GM23338 (cell line): ENCODE measurements around the gene LAMA1. TPM values are rescaled to one million over a fixed set of nuclear protein-coding genes. Genes with fewer than 3 reads are reported as not detected.

ENCODE experiments used
- ATAC-seq: fragments of 200-7000 bp; cut with Tn5 transposase; 3 replicates; pipeline ENCODE4 v1.9.1; 2020
- DNase-seq: peaks from one replicate; pipeline ENCODE4 v3.0.0-alpha.2; 2015; ENCODE audit warnings: low spot score
- H2AFZ ChIP-seq: fragments of 200-600 bp; sonication (generic); 2 replicates; pipeline ENCODE4 v1.8.0; 2016; ENCODE audit warnings: antibody characterized with exemption, mild to moderate bottlenecking, moderate library complexity
- H3F3A ChIP-seq: fragments of 200-600 bp; sonication (generic); replicated peaks from 2 replicates; pipeline ENCODE4 v1.8.0; 2017; ENCODE audit warnings: antibody characterized with exemption, mixed run types, low read depth
- H3K27ac ChIP-seq: fragments of 200-600 bp; sonication (generic); 2 replicates; pipeline ENCODE4 v1.6.1; 2016; ENCODE audit warnings: low read depth
- H3K27me3 ChIP-seq: fragments of 200-600 bp; sonication (generic); 2 replicates; pipeline ENCODE4 v1.8.0; 2016; ENCODE audit warnings: mild to moderate bottlenecking, mixed run types, moderate library complexity; ENCODE audit not compliant: insufficient read depth
- H3K36me3 ChIP-seq: fragments of 200-600 bp; sonication (generic); 2 replicates; pipeline ENCODE4 v1.8.0; 2016; ENCODE audit warnings: mild to moderate bottlenecking; ENCODE audit not compliant: insufficient read depth
- H3K4me1 ChIP-seq: fragments of 200-600 bp; sonication (generic); 2 replicates; pipeline ENCODE4 v1.8.0; 2016; ENCODE audit warnings: mild to moderate bottlenecking, moderate library complexity; ENCODE audit not compliant: insufficient read depth
- H3K4me2 ChIP-seq: fragments of 200-600 bp; sonication (generic); 2 replicates; pipeline ENCODE4 v1.7.1; 2017; ENCODE audit warnings: mixed run types
- H3K4me3 ChIP-seq: fragments of 200-600 bp; sonication (generic); 2 replicates; pipeline ENCODE4 v1.6.1; 2016; ENCODE audit warnings: mixed run types
- H3K79me2 ChIP-seq: fragments of 200-600 bp; sonication (generic); replicated peaks from 2 replicates; pipeline ENCODE4 v1.8.0; 2017; ENCODE audit warnings: mild to moderate bottlenecking; ENCODE audit not compliant: insufficient read depth
- H3K9me2 ChIP-seq: fragments of 200-600 bp; sonication (generic); 2 replicates; pipeline ENCODE4 v1.8.0; 2017; ENCODE audit not compliant: insufficient read depth
- H4K20me1 ChIP-seq: fragments of 200-600 bp; sonication (generic); replicated peaks from 2 replicates; pipeline ENCODE4 v1.8.0; 2017; ENCODE audit warnings: mild to moderate bottlenecking; ENCODE audit not compliant: insufficient read depth
- H3K27ac Mint-ChIP-seq: 2 replicates; pipeline ENCODE4 v1.8.0; 2020; ENCODE audit warnings: inconsistent platforms, mild to moderate bottlenecking, moderate library complexity, mixed read lengths
- H3K27me3 Mint-ChIP-seq: 3 replicates; pipeline ENCODE4 v1.8.0; 2022; ENCODE audit warnings: low read depth, mild to moderate bottlenecking, moderate library complexity, mixed read lengths, inconsistent platforms; ENCODE audit not compliant: insufficient read depth, poor library complexity
- H3K36me3 Mint-ChIP-seq: 3 replicates; pipeline ENCODE4 v1.8.0; 2021; ENCODE audit warnings: low read depth, mild to moderate bottlenecking, inconsistent platforms, moderate library complexity, mixed read lengths
- H3K4me1 Mint-ChIP-seq: 3 replicates; pipeline ENCODE4 v1.8.0; 2020; ENCODE audit warnings: mild to moderate bottlenecking, inconsistent platforms, mixed read lengths
- H3K4me3 Mint-ChIP-seq: 3 replicates; pipeline ENCODE4 v1.8.0; 2021; ENCODE audit warnings: moderate library complexity, mild to moderate bottlenecking, inconsistent platforms, mixed read lengths
- H3K9me3 Mint-ChIP-seq: 3 replicates; pipeline ENCODE4 v1.8.0; 2020; ENCODE audit warnings: moderate library complexity, mild to moderate bottlenecking, inconsistent platforms, mixed read lengths
- CREB1 ChIP-seq: fragments of 250-450 bp; sonication (Bioruptor Pico); IDR thresholded peaks from 2 replicates; pipeline ENCODE4 v1.5.0; 2020; ENCODE audit warnings: low read depth, mild to moderate bottlenecking, moderate library complexity
- CTCF ChIP-seq, 2 experiments: fragments of 200-600 bp in 1 of 2; sonication (generic) in 1 of 2; conservative IDR thresholded peaks; 2 replicates each; pipeline versions ENCODE4 v1.5.1 to v1.6.1; 2016 to 2017; ENCODE audit warnings: antibody characterized with exemption in 2 of 2, low read depth in 2 of 2, mild to moderate bottlenecking in 2 of 2, moderate library complexity in 1 of 2
- ETS1 ChIP-seq: IDR thresholded peaks from 2 replicates; pipeline ENCODE4 v1.6.1; 2016; ENCODE audit warnings: antibody characterized with exemption
- EZH2phosphoT487 ChIP-seq: fragments of 200-600 bp; sonication (generic); IDR thresholded peaks from one replicate; pipeline ENCODE4 v1.8.1; 2018; ENCODE audit warnings: antibody characterized with exemption; ENCODE audit not compliant: unreplicated experiment
- JUNB ChIP-seq: IDR thresholded peaks from one replicate; pipeline ENCODE4 v1.6.1; 2016; ENCODE audit warnings: antibody characterized with exemption; ENCODE audit not compliant: unreplicated experiment
- NANOG ChIP-seq: IDR thresholded peaks from 2 replicates; pipeline ENCODE4 v1.6.1; 2016; ENCODE audit warnings: antibody characterized with exemption, borderline replicate concordance
- STAT1 ChIP-seq: IDR thresholded peaks from one replicate; pipeline ENCODE4 v1.6.1; 2016; ENCODE audit warnings: antibody characterized with exemption; ENCODE audit not compliant: unreplicated experiment
- ZNF331 ChIP-seq: fragments of 250-450 bp; sonication (Bioruptor Pico); IDR thresholded peaks from 2 replicates; pipeline ENCODE4 v1.5.0; 2020; ENCODE audit warnings: low read depth, mild to moderate bottlenecking, moderate library complexity
- ZNF462 ChIP-seq: fragments of 250-450 bp; sonication (Bioruptor Pico); IDR thresholded peaks from 2 replicates; pipeline ENCODE4 v1.5.0; 2020; ENCODE audit warnings: mild to moderate bottlenecking, moderate library complexity
- polyA plus RNA-seq: library from polyadenylated mRNA; unstranded; fragments of >200 nt; fragmentation: Nextera tagmentation; extraction: Ambion mirVana; gene quantifications from 2 replicates; pipeline ENCODE4 v1.2.1, GENCODE V29; 2016
- total RNA-seq: library from RNA; depleted of rRNA; stranded (reverse); fragments of >200 nt; shearing (Covaris generic); gene quantifications from 2 replicates; pipeline ENCODE4 v1.2.3, GENCODE V29; 2014

LAMA1 gene
- total and polyA plus RNA-seq, 2 experiments from 2014 or later, result 14.8 to 52.3 TPM

- Histone ChIP-seq H3K27me3 (no peaks in the 10 kb centered on the region), H3K9me2 (no peaks in the 10 kb centered on the region), H3K36me3 (peaks cover 7% of the 10 kb centered on the region; the same call in 1 of the 2 replicates), H3F3A (no peaks in the 10 kb centered on the region), H4K20me1 (peaks cover 4% of the 10 kb centered on the region; the same call in 1 of the 2 replicates), H3K79me2 (no peaks in the 10 kb centered on the region), H2AFZ (no peak overlapping the region), H3K4me1 (no peaks in the 10 kb centered on the region), H3K27ac (no peak overlapping the region), H3K4me3 (no peak overlapping the region), H3K4me2 (no peak overlapping the region)
- Mint-ChIP-seq H3K27me3 (peaks cover 2% of the 10 kb centered on the region), H3K27ac (no peak overlapping the region), H3K36me3 (peaks cover 37% of the 10 kb centered on the region), H3K4me3 (no peak overlapping the region), H3K9me3 (no peaks in the 10 kb centered on the region), H3K4me1 (peaks cover 7% of the 10 kb centered on the region)
- no peak for TF ChIP-seq NANOG
- TF ChIP-seq CREB1 (CRISPR knock-in tag), result no peak
- no peak for TF ChIP-seq STAT1
- no peak for TF ChIP-seq EZH2phosphoT487
- no peak for TF ChIP-seq ZNF331 (CRISPR knock-in tag)
- TF ChIP-seq ZNF462 (CRISPR knock-in tag), result no peak
- no peak for TF ChIP-seq CTCF (conservative IDR thresholded peaks at IDR 0.05; ENCODE audit: low read depth in 2 of 2)
- TF ChIP-seq JUNB, result no peak
- TF ChIP-seq ETS1, result no peak
- DNase-seq, result no peak
- no peak for ATAC-seq
Observed at GRCh38 chr18:6947338-6948030, 170.1 kb downstream of the LAMA1 start.
